Measurements from ENCODE around the gene NTN3.

Gene NTN3

DNA sequence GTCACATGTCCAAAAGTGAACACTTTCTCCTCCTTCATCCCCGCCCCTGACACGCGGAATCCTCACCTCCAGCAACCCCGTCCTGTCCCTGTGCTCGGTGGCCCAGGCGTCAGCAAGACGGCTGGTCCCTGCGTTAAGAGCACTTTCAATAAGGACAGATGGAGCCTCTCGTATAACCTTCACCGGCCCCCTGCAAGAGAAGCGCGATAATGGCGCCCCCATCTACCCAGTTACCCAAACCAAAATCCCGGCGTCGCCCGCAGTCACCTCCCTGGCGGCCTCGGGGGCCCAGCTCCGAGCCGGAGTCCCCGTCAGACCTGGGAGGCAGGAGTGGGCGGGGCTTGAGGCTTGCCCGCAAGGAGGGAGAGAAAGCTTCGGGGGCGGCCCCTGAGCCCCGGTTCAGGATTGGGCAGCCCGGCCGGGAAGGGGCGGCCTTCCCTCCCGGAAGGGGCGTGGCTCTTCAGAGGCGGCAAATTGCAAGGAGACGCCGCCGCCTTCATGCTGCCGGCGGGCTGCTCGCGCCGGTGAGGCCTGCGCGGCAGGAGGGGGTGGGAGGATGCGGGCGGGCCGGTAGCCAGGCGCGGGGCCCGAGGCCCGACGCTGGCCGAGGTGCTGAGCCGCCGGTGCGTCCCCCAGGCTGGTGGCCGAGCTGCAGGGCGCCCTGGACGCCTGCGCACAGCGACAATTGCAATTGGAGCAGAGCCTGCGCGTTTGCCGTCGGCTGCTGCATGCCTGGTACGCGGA is 11.3 kb upstream of the NTN3 start, which contains the start of gene TEDC2:
Gene TEDC2, plus strand, starts transcription at position 463 of the 744 bp plus-strand sequence. Its CDS starts 36 bp downstream, at position 499.
- TF ChIP-seq, protein P1, sequence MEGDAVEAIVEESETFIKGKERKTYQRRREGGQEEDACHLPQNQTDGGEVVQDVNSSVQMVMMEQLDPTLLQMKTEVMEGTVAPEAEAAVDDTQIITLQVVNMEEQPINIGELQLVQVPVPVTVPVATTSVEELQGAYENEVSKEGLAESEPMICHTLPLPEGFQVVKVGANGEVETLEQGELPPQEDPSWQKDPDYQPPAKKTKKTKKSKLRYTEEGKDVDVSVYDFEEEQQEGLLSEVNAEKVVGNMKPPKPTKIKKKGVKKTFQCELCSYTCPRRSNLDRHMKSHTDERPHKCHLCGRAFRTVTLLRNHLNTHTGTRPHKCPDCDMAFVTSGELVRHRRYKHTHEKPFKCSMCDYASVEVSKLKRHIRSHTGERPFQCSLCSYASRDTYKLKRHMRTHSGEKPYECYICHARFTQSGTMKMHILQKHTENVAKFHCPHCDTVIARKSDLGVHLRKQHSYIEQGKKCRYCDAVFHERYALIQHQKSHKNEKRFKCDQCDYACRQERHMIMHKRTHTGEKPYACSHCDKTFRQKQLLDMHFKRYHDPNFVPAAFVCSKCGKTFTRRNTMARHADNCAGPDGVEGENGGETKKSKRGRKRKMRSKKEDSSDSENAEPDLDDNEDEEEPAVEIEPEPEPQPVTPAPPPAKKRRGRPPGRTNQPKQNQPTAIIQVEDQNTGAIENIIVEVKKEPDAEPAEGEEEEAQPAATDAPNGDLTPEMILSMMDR (IDR thresholded peaks at IDR 0.05; ENCODE audit: insufficient read depth, low read length, poor library complexity, severe bottlenecking) = no peak
- H3K27me3 ChIP-seq (replicated peaks; ENCODE audit: control insufficient read depth, insufficient read depth, low read length) = no peaks in the 10 kb centered on the region
- peak within 1 kb of the TSS; percentile 77 for H3K4me3 ChIP-seq (replicated peaks; ENCODE audit: low read depth, low read length)
- peaks cover 20% of the 10 kb centered on the region for H3K36me3 ChIP-seq (ENCODE audit: control insufficient read depth, insufficient read depth, low read length)
- peak; percentile 96 for DNase-seq (ENCODE audit: extremely low read depth, insufficient read length)

DNA sequence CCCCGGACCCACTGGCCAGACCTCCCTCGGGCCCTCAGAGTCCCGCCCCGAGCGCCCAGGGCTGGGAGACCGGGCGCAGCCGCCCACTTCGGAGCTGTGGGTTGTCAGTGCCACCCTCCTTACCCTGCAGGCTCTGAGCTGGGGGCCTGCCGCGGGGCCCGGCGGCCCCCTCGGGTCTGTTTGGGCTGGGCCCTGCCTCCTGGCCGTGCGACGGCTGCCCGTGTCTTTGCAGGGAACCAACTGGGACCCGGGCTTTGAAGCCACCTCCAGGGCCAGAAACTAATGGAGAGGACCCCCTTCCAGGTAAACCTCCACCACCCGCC is 10.7 kb upstream of the NTN3 start:
- no peak for DNase-seq (ENCODE audit: extremely low read depth, insufficient read length)
- TF ChIP-seq, protein P1 (IDR thresholded peaks at IDR 0.05; ENCODE audit: insufficient read depth, low read length, poor library complexity, severe bottlenecking) = no peak
- no peaks in the 10 kb centered on the region for H3K27me3 ChIP-seq (replicated peaks; ENCODE audit: control insufficient read depth, insufficient read depth, low read length)
- H3K4me3 ChIP-seq (replicated peaks; ENCODE audit: low read depth, low read length) = peak overlapping the region; percentile 77
- H3K36me3 ChIP-seq (ENCODE audit: control insufficient read depth, insufficient read depth, low read length) = peaks cover 16% of the 10 kb centered on the region

DNA sequence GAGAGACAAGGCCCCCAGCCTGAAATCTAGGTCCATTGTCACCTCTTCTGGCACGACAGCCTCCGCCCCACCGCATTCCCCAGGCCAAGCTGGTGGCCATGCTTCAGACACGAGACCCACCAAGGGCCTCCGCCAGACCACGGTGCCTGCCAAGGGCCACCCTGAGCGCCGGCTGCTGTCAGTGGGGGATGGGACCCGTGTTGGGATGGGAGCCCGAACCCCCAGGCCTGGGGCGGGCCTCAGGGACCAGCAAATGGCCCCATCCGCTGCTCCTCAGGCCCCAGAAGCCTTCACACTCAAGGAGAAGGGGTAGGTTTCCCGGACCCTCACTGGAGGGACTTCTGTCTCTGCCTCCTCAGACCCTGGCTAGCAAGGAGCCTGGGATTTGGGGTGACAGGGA is 10.2 kb upstream of the NTN3 start:
- Histone ChIP-seq H3K36me3 (ENCODE audit: control insufficient read depth, insufficient read depth, low read length) (peaks cover 14% of the 10 kb centered on the region), H3K4me3 (replicated peaks; ENCODE audit: low read depth, low read length) (peak overlapping the region; percentile 77), H3K27me3 (replicated peaks; ENCODE audit: control insufficient read depth, insufficient read depth, low read length) (no peaks in the 10 kb centered on the region)
- no peak for DNase-seq (ENCODE audit: extremely low read depth, insufficient read length)
- TF ChIP-seq, protein P1 (IDR thresholded peaks at IDR 0.05; ENCODE audit: insufficient read depth, low read length, poor library complexity, severe bottlenecking) = no peak

DNA sequence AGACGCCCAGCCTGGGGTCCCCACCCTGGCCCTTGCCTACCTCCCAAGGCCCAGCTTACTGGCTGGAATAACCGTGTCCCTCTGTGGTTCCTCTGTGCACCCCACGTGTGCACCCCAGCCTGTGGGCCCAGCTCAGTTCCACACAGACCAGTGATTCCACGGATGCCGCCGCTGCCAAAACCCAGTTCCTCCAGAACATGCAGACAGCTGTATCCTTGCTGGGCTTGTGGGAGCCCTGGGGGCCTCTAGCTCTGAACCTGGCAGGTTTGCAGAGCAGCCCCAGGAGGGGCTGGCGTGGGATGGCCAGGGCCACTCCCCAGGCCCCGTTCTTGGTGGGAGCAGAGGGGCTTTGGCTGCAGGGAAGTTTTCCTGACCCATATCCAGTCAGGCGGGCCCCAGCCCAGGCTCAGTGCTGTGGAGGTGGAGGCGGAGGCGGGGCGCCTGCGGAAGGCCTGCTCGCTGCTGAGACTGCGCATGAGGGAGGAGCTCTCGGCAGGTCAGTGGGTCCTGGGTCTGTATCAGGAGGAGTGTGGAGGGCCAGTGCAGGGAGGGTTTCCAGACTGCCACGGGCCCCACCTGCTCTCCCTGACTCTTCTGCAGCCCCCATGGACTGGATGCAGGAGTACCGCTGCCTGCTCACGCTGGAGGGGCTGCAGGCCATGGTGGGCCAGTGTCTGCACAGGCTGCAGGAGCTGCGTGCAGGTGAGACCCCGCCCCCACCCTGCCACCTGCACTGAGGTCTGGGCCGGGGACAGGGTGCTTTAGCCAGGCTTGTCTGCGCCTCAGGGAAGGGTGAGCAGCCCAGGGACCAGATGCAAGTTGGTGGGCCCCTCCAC is 8.8 kb upstream of the NTN3 start:
- Histone ChIP-seq H3K36me3 (ENCODE audit: control insufficient read depth, insufficient read depth, low read length) (peaks cover 2% of the 10 kb centered on the region; the same call in 1 of the 2 replicates), H3K27me3 (replicated peaks; ENCODE audit: control insufficient read depth, insufficient read depth, low read length) (no peaks in the 10 kb centered on the region), H3K4me3 (replicated peaks; ENCODE audit: low read depth, low read length) (no peak overlapping the region)
- DNase-seq (ENCODE audit: extremely low read depth, insufficient read length) = no peak
- TF ChIP-seq, protein P1 (IDR thresholded peaks at IDR 0.05; ENCODE audit: insufficient read depth, low read length, poor library complexity, severe bottlenecking) = no peak

DNA sequence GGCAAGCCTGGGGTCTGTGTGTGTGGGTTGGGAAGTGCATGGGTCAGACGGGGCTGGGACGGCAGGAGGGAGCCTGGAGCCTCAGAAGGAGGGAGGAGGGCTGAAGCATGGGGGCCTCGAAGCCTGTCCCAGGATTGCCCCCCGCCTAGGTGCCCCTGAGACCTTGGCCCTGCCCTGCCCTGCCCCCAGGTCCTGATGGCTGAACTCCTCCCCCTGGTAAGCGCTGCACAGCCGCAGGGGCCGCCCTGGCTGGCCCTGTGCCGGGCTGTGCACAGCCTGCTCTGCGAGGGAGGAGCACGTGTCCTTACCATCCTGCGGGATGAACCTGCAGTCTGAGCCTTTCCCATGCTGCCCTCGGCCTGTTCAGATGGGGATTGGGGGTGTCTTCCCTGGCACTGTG is 6.8 kb upstream of the NTN3 start:
- Histone ChIP-seq H3K36me3 (ENCODE audit: control insufficient read depth, insufficient read depth, low read length) (no peaks in the 10 kb centered on the region; the same call in 1 of the 2 replicates), H3K27me3 (replicated peaks; ENCODE audit: control insufficient read depth, insufficient read depth, low read length) (no peaks in the 10 kb centered on the region), H3K4me3 (replicated peaks; ENCODE audit: low read depth, low read length) (no peak overlapping the region)
- TF ChIP-seq, protein P1 (IDR thresholded peaks at IDR 0.05; ENCODE audit: insufficient read depth, low read length, poor library complexity, severe bottlenecking) = no peak
- no peak for DNase-seq (ENCODE audit: extremely low read depth, insufficient read length)

Measured in GM06990 (cell line).